K562 (cell line): ENCODE results near the gene PARD3B.

Experiments
- ARID2 ChIP-seq: fragments of 450-650 bp; IDR thresholded peaks from 2 replicates; pipeline ENCODE4 v1.6.1; 2017; ENCODE audit warnings: antibody characterized with exemption, mild to moderate bottlenecking
- ATF7 ChIP-seq: fragments of 450-650 bp; IDR thresholded peaks from 2 replicates; pipeline ENCODE4 v1.7.1; 2014; ENCODE audit warnings: mild to moderate bottlenecking, moderate library complexity
- ELF1 ChIP-seq: fragments of 200-800 bp; sonication (Bioruptor generic); IDR thresholded peaks from 2 replicates; pipeline ENCODE4 v1.6.1; 2016; ENCODE audit warnings: missing genetic modification characterization, missing compliant biosample characterization
- MCM2 ChIP-seq: fragments of 450-650 bp; IDR thresholded peaks from 2 replicates; pipeline ENCODE4 v1.6.1; 2017; ENCODE audit warnings: low read depth, mild to moderate bottlenecking
- ZNF140 ChIP-seq: fragments of 250-450 bp; sonication (Bioruptor Pico); IDR thresholded peaks from 2 replicates; pipeline ENCODE4 v1.8.0; 2021; ENCODE audit warnings: moderate library complexity, mild to moderate bottlenecking, inconsistent platforms
- ZNF639 ChIP-seq, 2 experiments: fragments of 200-800 bp in 1 of 2; sonication (Bioruptor generic) in 1 of 2; sonication (generic) in 1 of 2; formaldehyde crosslinking in 1 of 2; IDR thresholded peaks in 1 of 2; conservative IDR thresholded peaks in 1 of 2; 2 replicates each; pipeline versions ENCODE4 v1.5.0 to v1.6.1; 2016 to 2020; ENCODE audit warnings: missing compliant biosample characterization in 1 of 2, missing genetic modification characterization in 1 of 2, missing genetic modification reagents in 1 of 2

- TF ChIP-seq MCM2 (no peak), ZNF140 (CRISPR knock-in tag) (no peak), ZNF639 (CRISPR knock-in tag; conservative IDR thresholded peaks at IDR 0.05 in 1 of 2, IDR thresholded peaks at IDR 0.05 in 1 of 2) (no peak), ELF1 (tag) (no peak), ATF7 (no peak), ARID2 (no peak)
Observed at GRCh38 chr2:205175831-205176230, 630.6 kb downstream of the PARD3B start.
